SW480 (cell line): Measurements from ENCODE around the gene ATG13.

Source experiments
- DNase-seq: peaks from one replicate; pipeline ENCODE4 v3.0.0-alpha.2; 2016; ENCODE audit warnings: low spot score

The ATG13 gene

GRCh38 chr11:46607516-46607915 is 9.8 kb upstream of the ATG13 start:
- DNase-seq, result no peak

- DNase-seq, result no peak
Observed at GRCh38 chr11:46609386-46609785, 8.0 kb upstream of the ATG13 start.

GRCh38 chr11:46611526-46612304 is 5.6 kb upstream of the ATG13 start:
- DNase-seq, result no peak

GRCh38 chr11:46612326-46612725 is 5.0 kb upstream of the ATG13 start:
- no peak for DNase-seq

GRCh38 chr11:46615756-46616155 is 1.6 kb upstream of the ATG13 start:
- DNase-seq, result no peak

GRCh38 chr11:46616551-46617133 is 711 bp upstream of the ATG13 start:
- no peak for DNase-seq

GRCh38 chr11:46617972-46618314 is 590 bp downstream of the ATG13 start:
- no peak for DNase-seq

- no peak for DNase-seq
Observed at GRCh38 chr11:46618837-46619236, 1.5 kb downstream of the ATG13 start.

GRCh38 chr11:46625406-46625805 is 8.1 kb downstream of the ATG13 start:
- no peak for DNase-seq

GRCh38 chr11:46628961-46629360 is 11.6 kb downstream of the ATG13 start:
- no peak for DNase-seq

- DNase-seq, result no peak
Observed at GRCh38 chr11:46630237-46630636, 12.9 kb downstream of the ATG13 start.

GRCh38 chr11:46631676-46632075 is 14.3 kb downstream of the ATG13 start:
- no peak for DNase-seq

- DNase-seq, result no peak
Observed at GRCh38 chr11:46632502-46632901, 15.1 kb downstream of the ATG13 start.

GRCh38 chr11:46633291-46634217 is 16.2 kb downstream of the ATG13 start:
- DNase-seq, result no peak

GRCh38 chr11:46635557-46636139 is 18.3 kb downstream of the ATG13 start:
- no peak for DNase-seq

GRCh38 chr11:46637546-46637945 is 20.2 kb downstream of the ATG13 start:
- no peak for DNase-seq

GRCh38 chr11:46639197-46639839 is 22.0 kb downstream of the ATG13 start:
- no peak for DNase-seq

GRCh38 chr11:46640036-46640788 is 22.9 kb downstream of the ATG13 start:
- DNase-seq, result no peak

GRCh38 chr11:46641639-46642038 is 24.3 kb downstream of the ATG13 start:
- DNase-seq, result no peak

- no peak for DNase-seq
Observed at GRCh38 chr11:46642627-46643335, 25.4 kb downstream of the ATG13 start.

- DNase-seq, result no peak
Observed at GRCh38 chr11:46643531-46643930, 26.2 kb downstream of the ATG13 start.
